Measurements from ENCODE around the gene TMEM44.

- TF ChIP-seq CTCF (IDR thresholded peaks at IDR 0.05) (no peak), ZFX (IDR thresholded peaks at IDR 0.05; ENCODE audit: borderline replicate concordance) (no peak)
Observed at GRCh38 chr3:194621947-194622346, 11.3 kb downstream of the TMEM44 start.

All from 22Rv1 (cell line).